ENCODE data around the gene WDFY2. TPM values are rescaled to one million over a fixed set of nuclear protein-coding genes. Genes with fewer than 3 reads are reported as not detected.

Gene WDFY2
- total and polyA plus RNA-seq, 12 donors, result 13.2 to 38.6 (median 26.0) TPM

DNA sequence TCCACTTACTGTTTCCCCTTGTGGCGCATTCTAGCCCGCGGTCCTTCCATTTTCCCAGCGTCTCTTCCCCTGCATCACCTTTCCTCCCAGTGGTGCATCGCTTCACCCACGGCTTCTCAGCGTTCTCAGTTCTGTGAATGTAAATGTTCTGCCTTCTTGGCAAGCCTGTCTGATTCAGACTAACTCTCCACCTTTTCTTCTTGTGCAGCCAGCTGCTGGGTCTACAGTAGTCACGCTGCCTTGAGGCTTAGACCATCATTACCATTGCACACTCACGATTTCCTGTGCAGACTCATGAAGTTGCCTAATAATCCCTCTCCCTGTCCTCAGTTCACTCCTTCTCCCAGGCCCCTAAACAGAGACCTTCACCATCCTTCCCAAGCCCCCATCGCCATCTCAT lies 144.7 kb downstream of the WDFY2 start:
- intact Hi-C loops (cut with DNase I), result no loop called here
- Histone ChIP-seq H3K27ac (peak overlapping the region in 2 of 5 donors; percentile 76 to 87), H3K27me3 (no peaks in the 10 kb centered on the region), H3K9me3 (replicated peaks in 1 of 3) (no peaks in the 10 kb centered on the region), H3K4me3 (no peak overlapping the region), H3K4me1 (replicated peaks in 1 of 2) (peaks cover 39 to 69% of the 10 kb centered on the region in 2 donors), H3K36me3 (replicated peaks in 1 of 2) (peaks cover 0 to 11% of the 10 kb centered on the region in 2 donors)
- TF ChIP-seq POLR2A (IDR thresholded peaks at IDR 0.05) (no peak), CTCF (IDR thresholded peaks at IDR 0.05) (no peak)
- DNase-seq, result no peak
- WGBS, 4 donors, result 90 to 98% (median 94%) methylated on average over 10 of the region's 10 CpGs

DNA sequence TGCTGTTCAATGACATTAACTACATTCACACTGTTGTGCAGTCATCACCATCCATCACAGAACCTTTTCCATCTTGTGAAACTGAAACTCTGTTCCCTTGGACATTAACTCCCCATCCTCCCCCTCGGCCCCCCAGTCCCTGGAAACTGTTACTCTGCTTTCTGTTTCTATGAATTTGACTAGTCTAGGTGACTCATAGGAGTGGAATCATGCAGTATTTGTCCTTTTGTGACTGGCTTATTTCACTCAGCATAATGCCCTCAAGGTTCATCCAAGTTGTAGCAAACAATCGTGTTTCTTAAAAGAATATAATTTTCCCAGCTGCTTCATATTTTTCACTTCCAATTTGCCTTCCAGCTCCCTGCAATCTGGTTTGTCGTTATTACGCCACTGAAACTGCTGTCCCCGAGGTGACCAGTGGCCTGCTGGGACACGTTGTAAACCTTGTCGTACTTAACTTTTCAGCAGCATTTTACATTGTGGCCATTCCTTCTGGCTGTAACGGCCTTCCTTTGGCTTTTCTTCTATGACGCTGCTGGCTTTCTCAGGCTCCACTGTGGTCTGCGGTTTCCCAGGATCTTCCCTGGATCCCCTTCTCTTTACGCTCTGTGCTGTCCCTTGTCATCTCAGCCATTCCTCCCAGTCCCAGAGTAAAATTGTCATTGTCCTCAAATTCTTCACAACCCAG lies 145.7 kb downstream of the WDFY2 start:
- no peaks in the 10 kb centered on the region for H3K9me3 ChIP-seq (replicated peaks in 1 of 3)
- H3K36me3 ChIP-seq (replicated peaks in 1 of 2), result peaks cover 0 to 11% of the 10 kb centered on the region in 2 donors
- intact Hi-C loops (cut with DNase I), result loop anchor here in 1 of 2 donors (10.0 kb wide), 1 partner anchor 135 kb away; no protein-coding TSS in a partner anchor
- peak; percentile 55 to 89 (median 77) for DNase-seq
- H3K4me1 ChIP-seq (replicated peaks in 1 of 2), result peaks cover 36 to 63% of the 10 kb centered on the region in 2 donors
- TF ChIP-seq POLR2A (IDR thresholded peaks at IDR 0.05) (peak in 1 of 2 donors; percentile 33), CTCF (IDR thresholded peaks at IDR 0.05) (no peak)
- 52 to 63% (median 54%) methylated on average over 11 of the region's 11 CpGs for WGBS, 4 donors
- peak overlapping the region; percentile 67 to 87 (median 76) for H3K27ac ChIP-seq
- H3K27me3 ChIP-seq, result no peaks in the 10 kb centered on the region
- no peak overlapping the region for H3K4me3 ChIP-seq

DNA sequence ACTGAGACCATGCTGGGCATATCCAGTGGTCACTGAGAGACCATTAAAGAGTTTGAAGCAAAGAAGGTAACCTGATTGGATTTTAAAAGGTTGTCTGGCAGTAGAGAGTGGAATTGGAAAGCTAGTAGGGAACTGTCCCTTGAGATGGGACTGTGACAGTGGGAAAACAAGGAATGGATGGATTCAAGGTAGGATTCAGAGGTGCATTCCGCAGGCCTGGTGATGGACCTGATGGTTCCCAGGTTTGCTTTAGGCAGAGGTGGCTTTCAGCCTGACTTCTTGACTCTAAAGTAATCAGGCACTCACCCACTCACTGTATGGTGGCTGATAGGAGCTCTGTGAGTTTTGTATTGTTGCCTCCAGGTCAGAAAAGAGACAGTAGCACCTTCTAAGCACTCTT lies 146.7 kb downstream of the WDFY2 start:
- Histone ChIP-seq H3K27ac (peak overlapping the region in 4 of 5 donors; percentile 67 to 87 (median 80)), H3K4me3 (no peak overlapping the region), H3K36me3 (replicated peaks in 1 of 2) (peaks cover 0 to 11% of the 10 kb centered on the region in 2 donors), H3K27me3 (no peaks in the 10 kb centered on the region), H3K9me3 (replicated peaks in 1 of 3) (no peaks in the 10 kb centered on the region), H3K4me1 (replicated peaks in 1 of 2) (peaks cover 32 to 60% of the 10 kb centered on the region in 2 donors)
- DNase-seq, result no peak
- TF ChIP-seq CTCF (IDR thresholded peaks at IDR 0.05) (no peak), POLR2A (IDR thresholded peaks at IDR 0.05) (no peak)
- 95 to 100% (median 99%) methylated on average over 1 of the region's 1 CpG for WGBS, 4 donors
- intact Hi-C loops (cut with DNase I), result loop anchor here in 1 of 2 donors (10.0 kb wide), 1 partner anchor 136 kb away; no protein-coding TSS in a partner anchor

GRCh38 chr13:51731759-51732158 lies 147.5 kb downstream of the WDFY2 start:
- Histone ChIP-seq H3K4me3 (no peak overlapping the region), H3K36me3 (replicated peaks in 1 of 2) (peaks cover 0 to 11% of the 10 kb centered on the region in 2 donors), H3K27ac (peak overlapping the region in 3 of 5 donors; percentile 67 to 87 (median 84)), H3K4me1 (replicated peaks in 1 of 2) (peaks cover 24 to 52% of the 10 kb centered on the region in 2 donors), H3K27me3 (no peaks in the 10 kb centered on the region), H3K9me3 (replicated peaks in 1 of 3) (no peaks in the 10 kb centered on the region)
- DNase-seq, result no peak
- intact Hi-C loops (cut with DNase I), result loop anchor here in 1 of 2 donors (10.0 kb wide), 1 partner anchor 137 kb away; no protein-coding TSS in a partner anchor
- TF ChIP-seq POLR2A (IDR thresholded peaks at IDR 0.05) (no peak), CTCF (IDR thresholded peaks at IDR 0.05) (peak in 5 of 6 experiments; percentile 46 to 67 (median 50))
- 19 to 44% (median 36%) methylated on average over 4 of the region's 4 CpGs for WGBS, 4 donors
